ENCODE data around the gene INPP5J.

DNA sequence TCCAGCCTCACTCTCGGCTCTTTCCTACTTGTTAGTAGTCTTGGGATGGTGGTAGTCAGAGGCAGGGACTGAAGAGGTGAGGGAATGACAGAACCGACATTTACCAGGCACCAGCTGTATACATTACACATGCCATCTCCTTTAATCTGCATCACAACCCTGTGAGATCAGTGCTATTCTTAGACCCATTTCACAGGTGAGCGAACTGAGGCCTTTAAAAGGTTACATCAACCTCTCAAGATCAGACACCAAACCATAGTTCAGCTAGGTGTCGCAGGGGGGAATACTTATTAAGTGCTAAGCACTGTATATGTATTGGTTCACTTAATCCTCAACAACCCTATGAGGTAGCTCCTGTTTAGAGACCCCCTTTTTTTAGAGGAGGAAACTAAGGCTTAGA is 11.9 kb downstream of the INPP5J start:
- TF ChIP-seq CTCF (IDR thresholded peaks at IDR 0.05) (no peak), POLR2A (IDR thresholded peaks at IDR 0.05) (no peak)
